Omental fat pad (tissue), 4 donors: Measurements from ENCODE around the gene PGS1. TPM values are rescaled to one million over a fixed set of nuclear protein-coding genes. Genes with fewer than 3 reads are reported as not detected.

Source experiments
- ATAC-seq: fragments of 150-250 bp; one replicate; pipeline ENCODE4 v1.9.1; 2016; ENCODE audit warnings: mild to moderate bottlenecking, moderate library complexity; ENCODE audit not compliant: low FRiP score
- DNase-seq: peaks from one replicate; pipeline ENCODE4 v3.0.0-alpha.2; 2019; ENCODE audit warnings: low spot score
- total RNA-seq, 4 donors: library from RNA; depleted of rRNA; stranded (reverse); fragments of >200 nt; gene quantifications; one replicate each; pipeline ENCODE4 v1.1.0, GENCODE V29; 2016
- TF ChIP-seq, protein P1 (sequence below), 3 donors: fragments of 450-650 bp; IDR thresholded peaks; one replicate each; pipeline ENCODE4 v1.5.1; 2016 to 2017; ENCODE audit warnings: antibody characterized with exemption in 3 of 3, mild to moderate bottlenecking in 3 of 3, moderate library complexity in 2 of 3

Gene PGS1
- total RNA-seq, 4 donors from 2014 or later = 25.8 to 97.2 (median 70.2) TPM

DNA sequence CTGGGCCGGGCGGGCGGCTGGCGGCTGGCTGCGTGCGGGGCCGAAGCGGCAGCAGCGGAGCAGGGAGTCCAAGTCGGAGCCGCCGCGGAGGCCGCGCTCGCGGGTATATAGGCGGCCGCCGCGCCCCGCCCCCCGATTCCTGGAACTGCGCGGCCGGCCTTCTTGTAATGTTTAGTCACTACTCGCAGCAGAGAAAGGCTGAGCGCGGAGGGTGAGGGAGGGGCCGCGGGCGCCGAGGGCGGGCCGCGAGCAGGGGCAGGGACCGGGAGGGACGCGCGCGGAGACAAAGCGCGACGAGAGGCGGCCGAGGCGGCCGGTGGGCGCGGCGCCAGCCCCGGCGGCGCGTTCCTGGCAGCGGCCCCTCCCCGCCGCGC is 18.5 kb upstream of the PGS1 start, which contains the start of gene SOCS3:
Gene SOCS3 (minus strand): TSS at position 81 of the 374 bp plus-strand sequence. CDS start 982 bp downstream, outside the sequence.
- TF ChIP-seq, protein P1, sequence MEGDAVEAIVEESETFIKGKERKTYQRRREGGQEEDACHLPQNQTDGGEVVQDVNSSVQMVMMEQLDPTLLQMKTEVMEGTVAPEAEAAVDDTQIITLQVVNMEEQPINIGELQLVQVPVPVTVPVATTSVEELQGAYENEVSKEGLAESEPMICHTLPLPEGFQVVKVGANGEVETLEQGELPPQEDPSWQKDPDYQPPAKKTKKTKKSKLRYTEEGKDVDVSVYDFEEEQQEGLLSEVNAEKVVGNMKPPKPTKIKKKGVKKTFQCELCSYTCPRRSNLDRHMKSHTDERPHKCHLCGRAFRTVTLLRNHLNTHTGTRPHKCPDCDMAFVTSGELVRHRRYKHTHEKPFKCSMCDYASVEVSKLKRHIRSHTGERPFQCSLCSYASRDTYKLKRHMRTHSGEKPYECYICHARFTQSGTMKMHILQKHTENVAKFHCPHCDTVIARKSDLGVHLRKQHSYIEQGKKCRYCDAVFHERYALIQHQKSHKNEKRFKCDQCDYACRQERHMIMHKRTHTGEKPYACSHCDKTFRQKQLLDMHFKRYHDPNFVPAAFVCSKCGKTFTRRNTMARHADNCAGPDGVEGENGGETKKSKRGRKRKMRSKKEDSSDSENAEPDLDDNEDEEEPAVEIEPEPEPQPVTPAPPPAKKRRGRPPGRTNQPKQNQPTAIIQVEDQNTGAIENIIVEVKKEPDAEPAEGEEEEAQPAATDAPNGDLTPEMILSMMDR (IDR thresholded peaks at IDR 0.05) = no peak
- DNase-seq = no peak
- ATAC-seq = peak; percentile 81

DNA sequence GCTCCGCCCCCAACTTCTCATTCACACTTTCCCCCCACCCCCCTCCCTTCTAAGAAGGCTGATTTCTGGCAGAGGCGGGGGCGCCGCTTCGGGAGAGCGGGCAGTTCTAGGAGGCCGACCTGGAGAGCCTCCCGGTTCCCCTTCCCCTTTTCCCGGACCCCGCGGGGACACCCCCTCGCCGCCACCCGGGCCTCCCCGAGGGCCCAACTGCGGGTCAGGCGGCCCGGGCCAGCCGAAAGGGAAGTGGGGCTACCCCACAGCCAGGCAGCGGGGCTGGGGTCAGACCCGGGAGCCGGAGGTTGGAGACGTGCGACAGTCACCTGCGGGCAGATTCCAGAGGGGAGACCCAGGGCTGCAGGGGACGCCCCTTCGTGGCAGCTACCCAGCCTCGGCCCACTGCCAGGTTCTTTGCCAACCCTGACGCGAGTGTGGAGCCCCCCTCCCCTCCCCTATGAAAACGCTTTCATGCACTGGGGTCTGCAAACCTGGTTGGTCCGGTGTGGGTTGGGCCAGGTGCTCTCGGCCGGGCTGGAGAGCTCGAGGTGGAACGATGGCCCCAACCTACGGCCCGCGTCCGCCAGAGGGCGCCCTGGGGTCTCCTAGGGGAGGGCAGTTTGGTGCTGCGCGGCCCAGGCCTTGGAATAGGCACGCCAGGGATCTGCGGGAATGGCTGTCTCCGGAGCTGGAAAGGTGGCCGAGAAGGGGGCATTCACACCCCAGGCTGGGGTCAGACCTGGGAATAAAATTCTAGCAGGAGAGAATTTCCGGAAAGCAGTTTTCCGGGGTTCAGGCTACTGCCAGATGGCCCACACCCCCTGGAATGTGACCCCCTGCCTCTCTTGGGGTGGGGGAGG is 17.9 kb upstream of the PGS1 start:
- TF ChIP-seq, protein P1 (IDR thresholded peaks at IDR 0.05) = peak in 2 of 3 donors; percentile 3 to 85
- DNase-seq (peak; percentile 95), ATAC-seq (peak; percentile 59)

DNA sequence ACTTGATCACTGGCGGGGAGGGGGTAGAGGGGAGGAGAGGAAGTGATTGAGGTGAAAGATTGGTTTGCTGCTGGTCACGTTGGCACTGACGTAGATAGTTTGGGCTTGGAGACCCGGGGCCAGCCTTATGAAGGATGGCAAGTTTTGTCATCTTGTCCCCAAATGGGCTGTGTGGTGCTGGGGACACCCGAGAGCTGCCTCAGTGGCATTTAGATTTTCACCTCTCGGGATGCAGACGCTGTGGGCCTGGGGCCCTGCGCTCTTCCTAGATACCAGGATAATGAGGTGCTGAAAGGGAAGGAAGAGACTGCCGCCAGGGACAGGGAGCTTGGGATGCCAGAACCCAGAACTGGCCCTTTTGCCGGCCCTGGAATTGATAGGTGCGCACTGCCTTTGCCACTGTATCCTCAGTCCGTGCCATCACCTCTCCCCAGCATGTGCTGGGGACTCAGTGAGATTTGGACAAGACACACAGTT is 17.2 kb upstream of the PGS1 start:
- TF ChIP-seq, protein P1 (IDR thresholded peaks at IDR 0.05) = no peak
- DNase-seq (no peak), ATAC-seq (no peak)

DNA sequence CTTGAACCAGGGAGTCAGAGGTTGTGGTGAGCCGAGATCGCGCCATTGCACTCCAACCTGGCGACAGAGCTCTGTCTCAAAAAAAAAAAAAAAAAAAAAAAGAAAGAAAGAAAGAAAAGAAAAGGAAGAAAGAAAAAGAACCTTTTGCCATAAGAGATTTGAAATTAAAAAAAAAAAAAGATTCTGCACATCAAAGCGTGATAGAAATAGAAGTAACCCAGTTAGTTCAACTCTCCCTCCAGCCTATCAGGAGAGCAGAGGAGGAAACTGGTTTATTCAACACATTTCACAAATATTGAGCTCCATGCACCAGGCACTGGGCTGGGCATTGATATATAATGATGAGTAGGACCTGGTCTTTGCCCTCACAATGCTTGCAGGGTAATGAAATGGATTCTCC is 16.2 kb upstream of the PGS1 start:
- ATAC-seq = no peak
- no peak for DNase-seq
- TF ChIP-seq, protein P1 (IDR thresholded peaks at IDR 0.05) = no peak

DNA sequence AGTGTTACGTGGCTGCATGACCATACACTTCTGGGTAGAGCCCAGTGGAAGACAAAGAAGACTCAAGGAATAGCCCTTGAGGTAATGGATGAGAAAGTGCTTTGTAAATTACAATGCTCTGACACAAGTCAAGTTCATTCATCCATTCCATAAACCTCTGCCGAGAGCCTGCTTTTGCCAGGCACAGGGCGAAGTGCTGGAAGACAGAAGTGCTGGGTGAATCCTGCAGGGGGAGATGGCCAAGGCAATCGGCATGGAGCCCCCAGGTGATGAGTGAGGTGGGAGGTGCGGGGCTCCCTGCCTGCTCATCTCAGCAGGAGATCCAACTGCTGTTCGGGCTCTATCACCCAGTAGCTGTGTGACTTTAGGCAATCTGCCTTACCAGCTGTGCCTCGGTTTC is 15.8 kb upstream of the PGS1 start:
- DNase-seq (no peak), ATAC-seq (no peak)
- TF ChIP-seq, protein P1 (IDR thresholded peaks at IDR 0.05) = no peak

DNA sequence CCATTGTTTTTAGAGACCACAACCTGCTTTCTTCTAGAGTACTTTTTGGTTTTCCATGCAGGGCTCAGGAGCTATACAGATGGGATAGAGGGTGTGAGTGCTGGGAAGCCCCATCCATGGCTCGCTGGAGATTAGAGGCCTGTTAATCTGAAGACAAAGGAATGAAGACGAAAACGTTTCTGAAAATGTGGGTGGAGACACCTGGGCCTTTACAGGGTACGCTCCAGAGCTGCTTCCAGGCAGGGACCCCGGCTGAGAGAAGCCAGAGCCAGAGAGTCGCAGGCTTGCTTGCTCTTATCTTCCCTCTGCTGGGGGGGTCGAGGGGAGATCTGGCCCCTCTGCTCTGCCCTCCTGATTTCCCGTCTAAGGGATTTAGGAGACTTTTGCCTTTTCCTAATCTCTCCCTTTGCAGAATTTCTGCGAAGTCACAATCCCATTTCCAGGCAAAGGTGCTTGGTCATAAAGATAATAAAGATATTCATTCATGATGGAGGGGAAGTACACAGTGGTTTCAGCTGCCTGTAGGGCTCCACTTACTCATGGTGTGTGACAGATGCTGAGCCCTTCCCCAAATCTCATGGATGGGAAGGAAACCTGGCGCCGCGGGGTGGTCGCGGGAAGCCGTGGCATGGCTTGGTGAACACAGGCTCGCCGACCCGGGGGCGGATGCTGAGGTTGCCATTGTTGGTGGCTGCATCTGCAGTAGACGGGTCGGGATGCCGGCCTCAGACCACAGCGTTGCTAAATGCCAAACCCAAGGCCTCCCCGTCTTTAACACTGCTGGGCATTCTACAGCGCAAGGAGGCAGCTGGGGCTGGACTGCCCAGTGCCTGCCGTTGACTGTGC is 13.8 kb upstream of the PGS1 start:
- ATAC-seq (no peak), DNase-seq (no peak)
- TF ChIP-seq, protein P1 (IDR thresholded peaks at IDR 0.05) = no peak
